Skin of body (tissue), 2 donors: ENCODE results near the gene SLC38A11. TPM values are rescaled to one million over a fixed set of nuclear protein-coding genes. Genes with fewer than 3 reads are reported as not detected.
"Not testable (repeated sequence)": the region's sequence is repeated elsewhere in the genome, so short reads cannot be mapped to it uniquely, and the experiment has no call there.

Experiments used
- DNase-seq: peaks from one replicate; lab custom pipeline; 2025; lab: John Stamatoyannopoulos, UW
- total RNA-seq: library from RNA; depleted of rRNA; stranded (reverse); fragments of >200 nt; gene quantifications from one replicate; pipeline ENCODE4 v1.2.3, GENCODE V29; 2014

The SLC38A11 gene, protein sequence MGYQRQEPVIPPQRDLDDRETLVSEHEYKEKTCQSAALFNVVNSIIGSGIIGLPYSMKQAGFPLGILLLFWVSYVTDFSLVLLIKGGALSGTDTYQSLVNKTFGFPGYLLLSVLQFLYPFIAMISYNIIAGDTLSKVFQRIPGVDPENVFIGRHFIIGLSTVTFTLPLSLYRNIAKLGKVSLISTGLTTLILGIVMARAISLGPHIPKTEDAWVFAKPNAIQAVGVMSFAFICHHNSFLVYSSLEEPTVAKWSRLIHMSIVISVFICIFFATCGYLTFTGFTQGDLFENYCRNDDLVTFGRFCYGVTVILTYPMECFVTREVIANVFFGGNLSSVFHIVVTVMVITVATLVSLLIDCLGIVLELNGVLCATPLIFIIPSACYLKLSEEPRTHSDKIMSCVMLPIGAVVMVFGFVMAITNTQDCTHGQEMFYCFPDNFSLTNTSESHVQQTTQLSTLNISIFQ
- 0.69 TPM for total RNA-seq

DNA sequence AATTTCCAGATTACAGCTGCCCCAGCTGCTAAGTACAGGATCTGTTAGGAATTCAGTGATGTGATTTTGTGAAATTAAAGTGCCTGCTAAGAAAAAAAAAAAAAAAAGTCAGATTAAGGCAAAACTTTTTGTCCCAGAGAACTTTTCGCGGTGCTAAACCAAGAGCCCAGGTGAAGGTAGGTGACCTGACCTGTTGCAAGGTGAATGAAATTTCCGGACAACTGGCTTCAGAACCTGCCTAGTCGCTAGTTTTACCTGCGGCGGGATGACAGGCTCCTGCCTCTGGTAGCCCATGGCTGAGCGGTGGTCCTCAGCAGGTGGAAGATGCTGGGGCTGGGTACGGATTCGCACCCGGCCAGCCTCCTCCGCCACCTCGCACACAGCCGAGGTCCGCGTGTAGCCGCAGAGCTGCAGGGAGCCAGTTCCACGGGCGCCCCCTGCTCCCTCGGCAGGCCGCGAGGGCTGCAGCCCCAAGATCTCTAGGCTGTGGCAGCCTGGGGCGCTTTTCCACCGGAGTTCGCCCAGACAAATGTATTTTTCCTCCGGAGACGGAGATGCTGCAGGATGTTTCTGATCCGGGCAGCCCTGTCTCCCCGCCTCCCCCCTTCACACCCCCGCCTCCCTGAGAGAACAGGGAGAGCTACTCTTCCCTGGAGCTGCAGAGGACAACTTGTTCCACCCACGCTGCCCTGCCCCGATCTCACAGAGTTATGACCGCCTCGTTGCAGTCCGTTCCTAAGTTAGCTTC is at the start of gene SLC38A11:
Gene SLC38A11, minus strand, starts transcription at position 572 of the 748 bp plus-strand sequence. Its CDS starts 278 bp downstream, at position 294.
- no peak for DNase-seq

DNA sequence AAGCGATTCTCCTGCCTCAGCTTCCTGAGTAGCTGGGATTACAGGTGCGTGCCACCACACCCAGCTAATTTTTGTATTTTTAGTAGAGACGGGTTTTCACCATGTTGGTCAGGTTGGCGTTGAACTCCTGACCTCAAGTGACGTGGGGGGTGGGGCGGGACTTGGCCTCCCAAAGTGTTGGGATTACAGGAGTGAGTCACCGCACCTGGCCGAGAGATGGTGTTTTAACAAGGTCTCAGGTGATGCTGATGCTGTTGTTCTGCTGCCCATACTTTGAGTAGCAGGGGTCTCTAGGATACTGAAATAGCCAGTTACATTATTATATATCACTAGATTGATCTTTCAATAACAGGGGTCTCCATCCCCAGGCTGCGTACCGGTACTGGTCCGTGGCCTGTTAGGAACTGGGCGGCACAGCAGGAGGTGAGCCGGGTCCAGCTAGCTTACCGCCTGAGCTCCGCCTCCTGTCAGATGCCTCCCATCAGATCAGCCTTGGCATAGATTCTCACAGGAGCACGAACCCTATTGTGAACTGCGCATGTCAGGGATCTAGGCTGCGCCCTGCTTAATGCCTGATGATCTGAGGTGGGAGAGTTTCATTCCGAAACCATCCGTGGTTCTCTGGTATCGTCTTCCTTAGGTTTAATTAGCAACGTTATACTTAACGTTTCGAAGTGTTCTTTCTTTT is 48.3 kb upstream of the SLC38A11 start:
- no peak for DNase-seq

DNA sequence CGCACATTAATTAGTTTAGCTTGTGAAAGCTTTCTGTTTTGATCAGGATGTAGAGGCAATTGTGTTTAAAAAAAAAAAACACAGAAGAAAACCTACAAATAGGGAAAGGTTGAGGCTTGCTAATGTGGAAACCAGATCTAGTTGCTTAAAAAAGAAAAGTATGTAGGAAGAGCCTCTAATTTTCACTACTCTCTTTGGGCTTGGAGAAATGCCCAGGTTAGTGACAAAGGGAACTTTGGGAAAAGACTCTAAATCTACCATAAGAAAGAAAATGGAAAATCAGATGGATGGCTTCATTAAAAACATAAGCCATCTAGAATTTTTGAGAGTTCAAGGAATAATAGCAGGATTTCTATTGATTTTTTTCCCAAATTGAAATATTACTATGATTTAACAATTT is 47.3 kb upstream of the SLC38A11 start:
- no peak for DNase-seq

DNA sequence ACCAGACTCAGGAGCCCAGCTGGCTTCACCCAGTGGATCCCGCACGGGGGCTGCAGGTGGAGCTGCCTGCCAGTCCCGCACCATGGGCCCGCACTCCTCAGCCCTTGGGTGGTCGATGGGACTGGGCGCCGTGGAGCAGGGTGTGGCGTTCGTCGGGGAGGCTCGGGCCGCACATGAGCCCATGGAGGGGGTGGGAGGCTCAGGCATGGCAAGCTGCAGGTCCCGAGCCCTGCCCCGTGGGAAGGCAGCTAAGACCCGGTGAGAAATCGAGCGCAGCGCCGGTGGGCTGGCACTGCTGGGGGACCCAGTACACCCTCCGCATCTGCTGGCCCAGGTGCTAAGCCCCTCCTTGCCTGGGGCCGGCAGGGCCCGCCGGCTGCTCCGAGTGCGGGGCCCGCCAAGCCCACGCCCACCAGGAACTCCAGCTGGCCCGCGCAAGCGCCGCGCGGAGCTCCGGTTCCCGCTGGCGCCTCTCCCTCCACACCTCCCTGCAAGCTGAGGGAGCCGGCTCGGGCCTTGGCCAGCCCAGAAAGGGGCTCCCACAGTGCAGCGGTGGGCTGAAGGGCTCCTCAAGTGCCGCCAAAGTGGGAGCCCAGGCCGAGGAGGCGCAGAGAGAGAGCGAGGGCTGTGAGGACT is 39.5 kb upstream of the SLC38A11 start:
- DNase-seq = not testable (repeated sequence)

DNA sequence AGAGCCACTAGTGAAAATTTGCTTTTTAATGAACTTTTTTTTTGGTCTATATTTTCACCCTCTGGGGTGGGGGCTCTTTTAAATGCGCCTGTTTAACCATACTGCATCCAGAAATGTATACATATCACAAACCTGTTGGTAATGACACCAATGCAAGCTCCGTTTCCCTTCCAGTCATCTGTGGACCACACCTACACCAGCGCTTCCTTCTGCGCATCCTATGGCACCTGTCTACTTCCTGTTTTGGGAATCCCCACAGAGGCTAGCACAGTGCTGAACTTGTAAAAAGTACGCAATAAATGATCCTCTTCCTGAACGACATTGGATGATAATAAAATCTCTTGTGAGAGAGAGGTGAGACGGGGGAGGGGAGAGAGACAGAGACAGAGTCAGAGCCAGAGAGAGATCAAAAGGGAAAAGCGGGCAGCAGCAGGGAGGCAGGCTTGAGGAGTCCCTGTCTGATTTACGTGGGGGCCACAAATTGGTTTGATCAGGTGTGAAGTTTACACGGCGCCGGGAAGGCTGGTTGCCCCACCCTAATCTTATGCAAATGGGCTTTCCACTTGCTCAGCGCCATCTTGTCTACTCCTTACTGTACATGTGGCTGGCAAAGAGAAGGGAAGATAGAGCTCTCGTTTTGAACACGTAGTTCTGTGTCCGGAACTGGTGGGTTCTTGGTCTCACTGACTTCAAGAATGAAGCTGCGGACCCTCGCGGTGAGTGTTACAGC is 38.1 kb upstream of the SLC38A11 start:
- DNase-seq = no peak

DNA sequence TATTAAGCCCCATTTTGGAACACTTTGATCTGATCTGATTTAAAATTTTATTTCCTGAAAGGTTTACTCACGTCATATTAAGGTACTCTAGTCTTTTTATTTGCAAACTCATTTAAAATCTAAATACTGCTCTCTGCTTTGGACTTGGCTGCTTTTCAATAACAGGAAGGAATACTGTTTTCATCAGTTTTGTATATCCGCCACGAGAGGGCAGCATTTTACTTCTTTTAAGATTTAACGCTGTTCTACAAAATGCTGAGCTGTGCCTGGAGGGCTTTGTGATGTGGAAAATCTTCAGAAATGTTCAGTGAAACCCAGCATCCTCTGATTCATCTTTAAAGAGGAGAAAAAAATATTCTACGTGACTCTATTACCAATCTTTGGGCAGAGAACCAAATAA is 37.5 kb upstream of the SLC38A11 start:
- peak; percentile 64 for DNase-seq

DNA sequence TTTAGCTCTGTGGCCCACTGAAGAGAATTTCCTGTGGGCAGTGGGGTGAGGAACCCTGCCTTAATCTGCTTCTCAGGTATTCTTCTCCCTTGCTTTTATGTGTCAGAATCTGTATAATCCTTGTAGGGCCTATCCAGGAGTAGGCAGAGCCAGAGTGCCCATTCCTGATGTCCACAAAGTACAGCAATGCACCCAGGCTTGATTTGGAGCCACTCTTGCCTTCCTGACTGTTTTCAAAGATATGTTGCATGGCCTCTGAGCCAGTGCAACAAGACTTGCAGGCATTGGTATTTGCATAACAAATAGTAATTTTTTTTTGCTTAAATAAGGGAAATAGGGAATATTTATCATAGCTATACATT is 36.7 kb upstream of the SLC38A11 start:
- DNase-seq = not testable (repeated sequence)

DNA sequence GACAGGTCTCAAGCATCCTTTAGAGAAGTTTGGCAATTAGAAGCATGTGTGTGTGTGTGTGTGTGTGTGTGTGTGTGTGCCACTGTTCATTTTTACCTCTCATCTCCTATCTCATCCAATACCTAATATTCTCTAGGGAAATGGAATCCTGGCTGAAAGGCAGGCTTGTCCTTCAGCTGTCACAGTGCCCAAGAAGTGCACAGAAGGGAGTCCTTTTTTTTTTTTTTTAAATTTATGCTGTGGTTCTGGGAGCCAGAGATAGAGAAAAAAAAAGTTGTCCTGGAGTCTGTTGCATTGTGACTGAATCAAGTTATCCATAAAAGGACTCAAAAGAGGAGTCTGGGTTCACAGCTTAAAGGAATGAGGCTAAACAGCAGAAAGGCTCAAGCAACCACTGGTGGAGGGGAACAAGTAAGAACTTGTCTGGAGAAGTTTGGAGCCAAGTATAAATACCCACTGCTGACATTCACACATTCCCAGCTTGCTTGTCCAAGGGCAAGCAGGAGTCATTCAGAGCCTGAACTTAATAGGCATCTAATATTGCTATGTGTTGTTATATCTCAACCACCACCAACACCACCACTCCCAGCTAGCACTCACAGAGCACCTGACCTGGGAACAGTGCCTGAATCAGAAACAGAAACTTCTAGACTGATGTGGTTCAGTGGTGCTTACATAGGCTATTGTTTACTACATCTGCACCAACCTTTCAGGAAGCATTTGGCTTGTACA is 36.2 kb upstream of the SLC38A11 start:
- DNase-seq = not testable (repeated sequence)

DNA sequence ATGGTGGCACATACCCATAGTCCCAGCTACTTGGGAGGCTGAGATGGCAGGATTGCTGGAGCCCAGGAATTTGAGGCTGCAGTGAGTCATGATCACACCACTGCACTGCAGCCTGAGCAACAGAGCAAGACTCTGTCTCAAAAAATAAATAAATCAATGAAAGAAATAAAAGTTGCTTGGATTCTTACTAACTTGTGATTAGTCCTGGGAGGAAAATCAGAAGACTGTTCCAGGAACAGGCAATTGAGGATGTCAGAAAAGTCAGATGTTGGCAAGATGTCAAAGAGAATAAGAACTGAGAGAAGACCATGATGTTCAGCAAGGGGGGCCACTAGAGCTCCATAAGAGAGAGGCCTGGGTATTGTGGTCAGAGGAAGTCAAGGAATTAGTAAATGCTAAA is 35.6 kb upstream of the SLC38A11 start:
- not testable (repeated sequence) for DNase-seq

DNA sequence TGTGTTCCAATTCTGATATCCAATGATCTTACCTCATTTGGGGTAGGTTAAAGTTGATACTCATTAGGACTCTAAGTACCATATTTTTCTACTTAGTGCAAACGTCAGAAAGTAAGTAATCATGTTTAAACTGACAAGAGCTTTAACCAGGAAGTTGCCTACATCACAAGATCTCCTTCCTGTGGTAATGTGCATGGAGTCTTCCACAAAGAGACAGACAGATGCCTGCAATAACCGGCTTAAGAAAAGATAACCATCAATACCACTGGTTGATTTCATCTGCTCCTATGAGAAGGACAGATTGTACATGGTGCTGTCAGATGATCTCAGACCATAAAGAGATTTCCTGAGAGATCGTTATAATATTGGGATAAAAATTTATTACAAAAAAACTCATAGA is 33.5 kb upstream of the SLC38A11 start:
- DNase-seq = not testable (repeated sequence)

DNA sequence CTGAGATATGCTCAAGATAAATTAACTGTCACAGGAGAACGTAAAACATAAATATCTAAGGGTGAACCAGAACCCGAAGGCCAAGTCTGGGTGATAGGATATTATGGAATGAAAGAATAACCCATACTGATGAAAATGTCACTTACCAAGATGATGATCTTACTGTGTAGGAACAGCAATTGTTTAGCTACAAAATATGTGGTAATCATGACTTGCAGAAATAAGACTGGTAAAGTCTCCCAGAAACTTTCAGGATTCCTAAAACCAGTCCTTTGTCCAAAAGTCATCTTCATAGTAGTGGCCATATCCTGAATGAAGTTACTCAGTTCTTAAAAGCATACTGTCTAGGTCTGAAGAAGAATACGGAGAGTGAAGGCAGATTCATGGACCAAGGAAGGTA is 30.7 kb upstream of the SLC38A11 start:
- not testable (repeated sequence) for DNase-seq

DNA sequence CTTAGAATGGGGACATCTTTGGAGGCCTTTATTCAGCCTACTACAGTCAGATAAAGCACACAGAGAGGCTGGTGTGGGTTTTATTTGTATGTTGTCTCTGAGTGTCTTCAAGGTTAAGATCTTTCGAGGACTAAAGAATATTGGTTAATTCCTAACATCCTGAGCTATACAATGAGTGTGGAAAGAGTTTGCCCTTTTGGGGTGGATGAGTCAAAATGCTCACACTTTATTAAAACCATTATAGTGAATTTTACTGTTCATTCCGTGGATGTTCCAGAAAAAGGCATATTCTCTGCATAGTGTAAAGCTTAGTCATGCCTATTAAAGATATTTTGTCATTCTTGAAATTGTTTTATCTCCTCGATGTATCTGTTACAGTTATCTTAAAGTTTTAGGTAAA is 29.1 kb upstream of the SLC38A11 start:
- DNase-seq = no peak

DNA sequence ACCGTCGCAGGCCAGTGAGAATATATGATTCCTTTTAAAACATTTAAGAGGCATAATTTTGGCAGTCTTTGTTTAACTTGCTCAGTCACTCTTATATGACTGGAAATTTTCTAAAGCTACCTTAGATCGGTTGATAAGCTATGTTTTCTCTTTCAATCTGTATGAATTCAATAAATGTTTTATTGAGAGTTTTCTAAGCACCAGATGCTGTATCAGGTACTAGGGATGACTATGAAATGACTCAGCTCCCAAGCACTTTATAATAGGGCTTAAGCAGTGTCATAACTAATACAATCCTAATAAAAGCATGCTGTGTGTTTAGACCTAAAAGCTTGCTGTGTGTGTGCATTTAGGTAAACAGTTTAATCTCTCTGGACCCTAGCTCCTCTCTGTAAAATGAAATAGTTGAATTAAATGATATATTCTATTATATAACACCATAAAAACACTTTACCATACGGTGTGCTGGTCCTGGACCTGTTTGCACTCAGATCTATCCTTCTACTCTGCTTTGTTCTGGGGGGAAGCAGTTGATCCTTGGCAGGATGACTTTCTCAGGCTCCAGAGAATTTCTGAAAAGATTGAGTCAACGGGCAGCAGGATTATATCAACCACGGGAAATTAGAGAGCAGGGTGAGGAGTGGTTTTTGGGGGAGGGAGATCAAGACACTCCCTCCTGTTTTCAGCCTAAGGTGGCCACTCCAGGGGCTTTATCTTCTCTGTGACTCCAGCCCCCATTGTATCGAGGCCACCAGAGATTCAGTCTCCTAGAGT is 26.1 kb upstream of the SLC38A11 start:
- DNase-seq = no peak

DNA sequence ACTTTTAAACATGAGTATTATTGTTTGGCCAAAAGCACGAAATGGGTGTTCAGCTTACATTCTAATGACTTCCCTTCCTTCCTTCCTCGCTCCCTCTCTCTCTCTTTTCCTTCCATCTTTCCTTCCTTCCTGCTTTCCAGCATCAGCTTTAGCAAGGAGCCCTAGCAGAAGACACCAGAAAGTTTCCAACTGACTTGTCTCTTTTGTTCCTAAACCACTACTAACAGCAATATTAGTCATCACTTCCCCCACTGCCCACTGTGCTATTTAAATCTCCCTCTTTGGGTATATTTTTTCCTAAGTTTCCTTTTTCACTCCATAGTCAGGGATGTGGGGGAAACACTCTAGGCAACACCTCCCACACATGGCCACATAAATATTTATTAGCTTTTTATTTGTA is 25.4 kb upstream of the SLC38A11 start:
- not testable (repeated sequence) for DNase-seq

DNA sequence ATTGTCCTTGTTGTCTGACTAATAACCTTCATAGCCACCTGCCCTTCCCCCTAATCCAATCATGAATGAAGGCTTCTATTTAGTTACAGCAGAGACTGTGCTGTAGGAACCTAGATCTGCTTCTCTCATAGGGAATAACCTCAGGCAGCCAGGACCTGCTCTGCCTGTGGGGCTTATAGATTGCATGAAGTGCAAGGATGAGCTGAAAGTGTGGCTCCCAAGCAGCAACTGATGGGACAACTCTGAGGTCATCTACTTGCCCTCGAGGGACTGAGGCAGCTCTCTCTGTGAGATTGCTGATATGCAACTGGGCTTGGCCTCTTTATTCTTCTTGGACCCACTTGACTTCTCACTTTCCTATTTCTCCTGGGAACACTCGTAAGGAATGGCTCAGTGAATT is 23.8 kb upstream of the SLC38A11 start:
- no peak for DNase-seq

DNA sequence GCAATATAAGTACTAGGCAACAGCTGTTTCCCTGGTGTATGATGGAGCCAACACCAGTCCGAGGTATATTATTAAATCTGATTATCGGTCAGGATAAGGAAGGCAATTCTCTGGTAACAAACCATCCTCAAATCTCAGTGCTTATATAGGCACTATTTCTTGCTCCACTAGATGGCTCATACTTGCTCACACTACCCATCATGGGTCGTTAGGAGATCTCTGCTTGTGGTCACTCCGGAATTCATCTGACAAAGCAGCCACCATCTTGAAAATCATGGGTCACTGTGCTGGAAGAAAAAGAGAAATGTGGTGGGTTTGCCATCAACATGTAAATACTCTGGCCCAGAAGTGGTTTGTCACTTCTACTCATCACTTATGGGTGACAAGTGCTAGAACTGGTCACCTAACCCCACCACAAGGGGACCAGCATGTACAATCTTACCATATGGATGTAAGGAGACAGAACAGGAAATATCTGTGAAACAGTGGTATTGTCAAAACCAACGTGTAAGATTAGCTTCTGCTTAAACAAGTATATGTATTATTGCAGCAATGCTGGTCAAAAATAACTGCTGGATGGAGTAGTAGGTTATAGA is 21.6 kb upstream of the SLC38A11 start:
- DNase-seq = not testable (repeated sequence)

DNA sequence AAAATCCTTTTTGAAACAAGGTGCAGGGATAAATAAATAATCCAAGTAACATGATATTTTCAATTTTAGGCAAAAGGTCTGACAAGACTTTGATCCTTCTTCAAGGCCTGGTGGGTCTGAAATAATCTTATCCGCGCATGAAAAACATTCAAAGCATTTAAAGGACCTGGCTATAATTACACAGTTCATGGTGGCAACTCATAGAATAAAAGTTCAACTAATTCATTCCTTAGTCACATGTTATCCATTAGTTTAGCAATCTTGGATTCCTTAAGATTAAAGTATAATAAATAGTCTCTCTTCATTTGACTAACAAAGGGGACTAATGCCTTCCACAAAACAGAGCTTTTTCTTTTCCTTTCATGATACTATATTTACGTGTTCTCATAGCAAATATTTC is 21.0 kb upstream of the SLC38A11 start:
- DNase-seq = no peak

DNA sequence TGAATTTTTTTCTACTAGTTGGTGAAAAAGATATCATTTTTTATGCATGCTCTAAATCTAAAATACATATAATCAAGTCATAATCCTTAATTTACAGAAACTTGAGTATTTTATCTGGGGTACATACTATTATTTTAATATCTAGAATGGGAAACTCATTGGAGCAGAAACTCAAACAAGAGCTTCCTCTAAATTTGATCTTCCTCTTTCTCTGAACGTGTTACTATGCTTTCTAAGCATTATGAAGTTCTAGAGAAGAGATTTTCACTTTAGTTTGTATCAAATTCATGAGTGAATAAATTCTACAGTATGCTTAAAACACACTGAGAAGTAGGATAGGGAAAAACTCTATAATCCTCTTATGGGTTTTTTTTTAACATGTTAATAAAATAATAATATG is 20.6 kb upstream of the SLC38A11 start:
- DNase-seq = no peak

DNA sequence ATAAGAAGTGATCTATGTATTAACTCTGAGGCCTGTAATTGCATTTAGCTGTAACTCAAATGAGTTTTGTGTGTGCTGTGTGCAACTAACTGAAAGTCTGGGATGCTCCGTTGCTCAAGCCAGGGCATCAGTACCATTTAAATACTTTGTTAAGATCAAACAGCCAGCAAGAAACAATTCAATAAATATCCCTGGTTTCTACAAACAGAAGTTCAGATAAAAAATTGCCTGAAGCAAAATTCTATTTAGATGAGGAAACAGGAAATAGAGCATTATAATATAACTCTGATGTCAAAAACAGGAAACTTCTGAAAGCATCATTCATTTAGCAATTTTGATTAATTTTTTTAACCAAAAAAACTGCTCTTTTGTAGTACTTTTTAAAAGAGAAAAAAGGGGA is 18.9 kb upstream of the SLC38A11 start:
- DNase-seq = no peak
